GM21423 (cell line): ENCODE results near the gene MATK.

Source experiments
- ATAC-seq: cut with Tn5 transposase; IDR thresholded peaks from one replicate; pipeline ENCODE4 v1.9.1; 2021; ENCODE audit warnings: mild to moderate bottlenecking, moderate library complexity; ENCODE audit not compliant: unreplicated experiment

MATK gene

DNA sequence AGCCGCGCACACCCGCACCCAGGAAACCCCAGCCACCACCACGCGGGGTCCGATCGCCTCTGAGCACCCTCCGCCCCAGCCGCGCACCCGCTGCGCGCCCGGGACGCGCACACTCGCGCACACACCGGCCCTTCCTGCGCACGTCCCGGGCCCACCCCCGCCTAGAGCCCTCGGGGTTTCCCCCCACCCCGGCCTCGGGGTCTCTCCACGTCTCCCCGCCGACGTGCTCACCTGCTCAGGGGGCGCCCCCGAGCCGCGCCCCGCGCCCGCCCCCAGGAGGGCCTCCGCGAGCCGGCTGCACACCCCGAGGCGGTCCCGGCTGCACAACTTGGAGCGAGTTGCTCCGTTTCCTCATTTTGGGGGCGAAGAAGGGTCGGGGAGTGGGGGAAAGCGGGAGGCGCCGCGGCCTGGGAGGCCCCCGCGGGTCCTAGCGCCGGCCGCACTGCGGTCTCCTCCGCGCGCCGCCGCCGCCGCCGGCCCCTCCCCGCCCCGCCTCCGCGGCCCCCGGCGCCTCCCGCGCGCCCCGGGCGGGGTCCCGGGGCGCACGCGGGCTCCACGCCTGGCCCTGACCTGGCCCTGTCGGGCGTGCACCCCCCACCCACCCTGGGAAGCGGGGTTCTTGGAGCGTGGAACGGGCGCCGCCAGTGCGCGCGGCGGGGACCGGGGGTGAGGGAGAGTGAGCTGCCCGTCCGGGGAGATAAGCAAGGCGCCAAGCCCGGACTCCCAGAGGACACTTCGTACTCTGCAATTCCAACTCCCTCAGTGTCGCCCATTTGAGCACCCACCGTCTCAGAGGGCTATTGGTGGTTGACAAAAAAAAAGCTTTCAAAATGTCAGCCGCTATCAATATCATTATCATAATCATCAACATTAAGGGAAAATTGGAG, at the start of gene MATK:
Gene MATK, minus strand, starts transcription at position 444 of the 887 bp plus-strand sequence. CDS start 1,246 bp downstream, outside the sequence.
- ATAC-seq, result no peak

- ATAC-seq, result no peak
Measured at GRCh38 chr19:3835055-3835435, 48.9 kb upstream of the MATK start.

DNA sequence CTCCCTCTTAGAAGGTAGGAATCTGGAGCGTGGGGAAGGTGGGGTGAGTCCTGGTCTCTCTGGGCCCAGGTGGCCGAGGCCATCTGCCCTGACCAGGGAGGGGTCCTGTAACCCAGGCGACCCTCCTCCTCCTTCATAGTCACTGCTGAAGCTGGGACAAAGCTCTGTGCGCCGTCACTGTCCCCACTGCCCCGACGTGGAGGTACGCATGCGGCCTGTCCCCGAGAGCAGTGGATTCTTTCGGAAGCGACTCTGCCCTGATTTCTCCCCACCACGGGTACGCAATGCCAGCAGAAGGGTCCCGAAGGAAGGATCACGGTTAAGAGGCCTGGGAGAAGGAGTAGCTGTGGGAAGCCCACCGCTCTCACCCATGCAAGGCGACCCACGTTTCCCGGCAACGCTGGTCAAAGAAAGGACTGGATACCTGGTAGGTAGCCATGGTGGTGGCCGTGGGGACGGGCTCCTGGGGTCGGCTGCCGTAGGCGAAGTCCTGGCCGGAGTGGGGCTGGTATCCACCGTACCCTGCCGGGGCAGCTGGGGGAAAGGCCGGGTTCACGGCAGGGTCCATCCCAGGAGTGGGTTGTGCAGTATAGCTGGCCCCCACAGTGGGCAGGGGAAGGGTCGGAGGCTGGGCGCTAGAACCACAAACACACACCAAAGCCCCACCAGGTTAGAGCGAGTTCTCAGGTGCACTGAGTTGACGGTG, 48.3 kb upstream of the MATK start:
- ATAC-seq, result no peak

DNA sequence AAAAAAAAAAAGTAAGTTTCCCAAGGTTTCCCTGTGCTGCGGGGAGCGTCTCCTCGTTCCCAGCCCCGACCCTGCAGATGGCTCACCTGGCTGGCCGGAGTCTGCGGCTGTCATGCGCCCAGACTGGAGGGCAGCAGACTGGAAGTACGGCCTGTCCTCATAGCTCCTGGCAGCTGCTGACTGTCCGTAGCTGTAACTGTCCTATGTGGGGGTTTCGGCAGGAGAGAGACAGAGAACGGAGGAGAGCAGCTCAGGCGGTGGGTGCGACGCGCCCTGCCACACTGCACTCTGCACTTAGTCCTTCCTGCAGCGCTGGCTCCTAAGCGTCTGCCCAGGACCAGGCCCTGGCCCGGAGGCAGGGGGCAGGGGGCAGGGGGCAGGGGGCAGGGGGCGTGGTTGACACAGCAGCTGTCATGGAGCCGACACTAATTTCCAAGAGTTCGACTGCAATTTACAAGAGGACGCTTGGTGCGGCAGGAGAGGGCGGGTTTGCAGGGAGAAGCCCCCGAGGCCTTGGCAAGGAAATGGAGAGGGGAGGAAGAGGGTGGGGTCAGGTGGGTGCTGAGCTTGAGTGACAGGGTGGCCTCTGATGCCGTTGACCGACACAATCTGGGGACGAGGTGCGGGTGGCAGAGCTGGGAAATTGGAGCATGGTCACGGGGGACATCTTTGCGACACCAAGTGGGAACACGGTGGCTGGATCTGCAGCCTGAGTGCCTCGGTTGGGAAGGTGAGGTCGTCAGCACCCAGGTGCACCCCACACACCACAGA, 47.6 kb upstream of the MATK start:
- ATAC-seq, result no peak

DNA sequence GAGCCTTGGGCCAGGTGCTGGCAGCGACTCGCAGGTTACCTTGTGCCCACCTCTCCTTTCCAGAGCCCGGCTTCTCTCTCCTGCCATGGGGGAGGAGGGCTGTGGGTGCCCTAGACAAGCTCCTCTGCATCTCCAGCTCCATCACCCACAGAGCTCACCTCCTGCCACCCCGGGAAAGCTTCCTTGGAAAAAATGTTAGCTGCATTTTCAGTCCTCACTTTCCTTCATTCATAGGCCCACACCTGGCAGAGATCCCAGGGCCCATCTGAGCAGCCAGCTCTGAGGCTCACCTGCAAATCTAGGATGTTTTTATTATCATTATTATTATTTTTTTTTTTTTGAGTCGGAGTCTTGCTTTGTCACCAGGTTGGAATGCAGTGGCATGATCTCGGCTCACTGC, 45.8 kb upstream of the MATK start:
- ATAC-seq, result no peak

- ATAC-seq, result no peak
Measured at GRCh38 chr19:3831601-3832000, 45.4 kb upstream of the MATK start.

- ATAC-seq, result no peak
Measured at GRCh38 chr19:3830621-3831589, 44.7 kb upstream of the MATK start.

- no peak for ATAC-seq
Measured at GRCh38 chr19:3827306-3827705, 41.1 kb upstream of the MATK start.

GRCh38 chr19:3826163-3826562, 40.0 kb upstream of the MATK start:
- ATAC-seq, result no peak

DNA sequence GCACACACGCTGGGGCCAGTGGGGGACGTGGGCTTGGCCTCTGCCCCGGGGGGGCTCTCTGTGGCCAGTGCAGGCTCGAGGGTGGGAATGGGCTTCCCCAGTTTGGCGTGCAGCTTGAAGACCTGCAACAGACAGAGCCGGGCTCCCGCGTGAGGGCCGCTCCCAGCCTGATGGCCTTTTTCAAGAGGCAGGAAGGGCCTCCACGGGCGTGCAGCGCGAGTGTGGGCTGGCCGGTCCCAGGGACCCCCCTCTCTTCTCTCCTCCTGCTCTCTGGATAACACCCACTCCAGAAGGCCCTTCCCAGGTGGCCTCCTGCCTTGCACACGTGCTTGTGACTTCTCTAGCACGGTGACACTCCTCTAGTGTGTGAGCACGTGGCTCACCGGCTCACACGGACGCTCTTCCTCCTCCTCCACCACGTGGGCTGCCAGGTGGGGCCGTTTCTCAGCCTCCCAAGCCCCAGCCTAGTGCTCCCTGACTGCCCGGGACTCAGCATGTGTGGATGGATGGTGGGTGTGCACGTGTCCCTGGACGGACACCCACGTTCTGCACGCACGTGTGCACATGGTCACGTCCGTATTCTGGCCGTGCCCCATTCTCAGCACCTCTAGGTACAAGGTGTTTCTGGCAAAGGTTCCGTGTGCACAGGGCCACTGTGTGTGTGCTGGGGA, 39.2 kb upstream of the MATK start:
- no peak for ATAC-seq

- ATAC-seq, result no peak
Measured at GRCh38 chr19:3823350-3823713, 37.2 kb upstream of the MATK start.

DNA sequence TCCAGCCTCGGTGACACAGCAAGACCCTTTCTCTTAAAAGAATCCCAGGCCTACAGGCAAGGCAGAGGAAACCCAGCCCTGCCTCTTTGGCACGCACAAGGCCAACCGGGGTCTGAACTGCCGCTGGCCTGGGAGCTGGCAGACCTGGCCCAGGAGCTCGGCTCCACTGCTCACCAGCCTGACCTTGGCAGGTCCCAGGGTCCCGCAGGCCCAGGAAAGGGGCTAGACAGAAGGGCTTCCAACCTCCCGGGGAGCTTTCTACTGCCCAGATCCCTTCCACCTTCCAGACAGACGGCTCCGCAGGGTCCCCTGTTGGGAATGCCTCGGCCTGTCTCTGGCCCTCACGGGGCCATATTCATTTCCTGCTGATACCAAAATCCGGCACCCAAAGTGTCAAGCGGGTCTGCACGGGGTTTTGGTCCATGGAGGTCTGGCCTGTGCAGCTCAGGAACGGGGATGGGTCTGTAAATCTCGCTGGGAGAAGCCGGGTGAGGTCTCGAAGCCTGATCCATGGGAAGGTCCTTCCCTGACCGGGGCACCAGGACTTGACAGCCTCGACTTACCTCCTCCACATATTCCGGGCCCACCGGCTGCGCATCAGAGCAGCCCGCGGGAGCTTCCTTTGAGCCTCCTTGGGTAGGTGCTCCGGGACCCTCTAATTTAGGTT, 36.6 kb upstream of the MATK start:
- ATAC-seq, result no peak

- ATAC-seq, result no peak
Measured at GRCh38 chr19:3821857-3822364, 35.7 kb upstream of the MATK start.

- no peak for ATAC-seq
Measured at GRCh38 chr19:3821156-3821555, 35.0 kb upstream of the MATK start.

GRCh38 chr19:3819989-3820388, 33.8 kb upstream of the MATK start:
- no peak for ATAC-seq

GRCh38 chr19:3818918-3819317, 32.7 kb upstream of the MATK start:
- no peak for ATAC-seq

DNA sequence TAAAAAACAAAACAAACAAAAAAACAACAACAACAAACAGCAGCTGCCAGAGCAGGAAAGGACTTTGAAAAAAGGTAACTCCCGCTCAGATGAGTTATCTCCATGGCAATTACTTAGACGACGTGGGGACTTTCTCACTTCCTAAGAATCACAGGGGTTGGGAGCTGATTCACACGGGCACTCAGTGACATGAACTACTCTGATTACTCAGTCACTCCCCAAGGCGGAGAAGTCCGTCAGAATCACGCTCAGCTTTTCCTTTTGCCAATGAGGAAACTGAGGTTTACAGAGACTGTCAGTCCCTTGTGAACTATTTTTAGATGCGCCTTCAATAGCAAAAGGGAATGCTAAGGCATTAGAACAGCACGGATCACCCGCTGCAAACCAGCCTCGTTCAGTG, 32.3 kb upstream of the MATK start:
- no peak for ATAC-seq

DNA sequence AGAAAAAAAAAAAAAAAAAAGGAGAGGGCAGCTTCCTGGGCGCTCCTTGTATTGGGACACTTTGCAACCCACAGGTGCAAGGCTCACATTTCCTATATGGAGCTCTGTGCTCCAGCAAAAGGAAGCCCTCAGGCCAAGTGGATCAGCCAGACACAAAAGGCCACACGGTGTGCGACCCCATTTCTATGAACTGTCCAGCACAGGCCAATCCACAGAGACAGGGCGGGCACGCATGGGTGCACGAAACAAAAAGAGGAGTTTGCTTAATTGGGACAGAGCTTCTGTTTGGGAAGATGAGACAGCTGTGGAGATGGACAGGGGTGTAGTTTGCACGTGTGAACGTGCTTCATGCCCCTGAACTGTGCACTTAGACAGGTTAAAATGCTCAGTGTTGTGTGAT, 31.6 kb upstream of the MATK start:
- ATAC-seq, result no peak

GRCh38 chr19:3816566-3817218, 30.5 kb upstream of the MATK start:
- no peak for ATAC-seq
